Spleen (tissue), 7 donors: ENCODE data around the gene ENSA.

Experiments used
- CTCF ChIP-seq, 11 experiments: fragments of 200-600 bp in 7 of 11; fragments of 450-650 bp in 4 of 11; sonication (generic) in 4 of 11; IDR thresholded peaks in 8 of 11; conservative IDR thresholded peaks in 3 of 11; 1 replicate in 7 of 11; 2 replicates in 4 of 11; pipeline versions ENCODE4 v1.4.0 to v1.8.0; 2016 to 2021; ENCODE audit warnings: antibody characterized with exemption in 11 of 11, inconsistent platforms in 4 of 11, mild to moderate bottlenecking in 1 of 11
- POLR2A ChIP-seq, 3 donors: fragments of 450-650 bp; IDR thresholded peaks; one replicate each; pipeline ENCODE4 v1.5.1; 2017; ENCODE audit warnings: antibody characterized with exemption in 3 of 3, mild to moderate bottlenecking in 1 of 3
- POLR2AphosphoS5 ChIP-seq, 3 donors: sonication (generic); formaldehyde crosslinking; IDR thresholded peaks; one replicate each; pipeline ENCODE4 v1.5.1; 2017; ENCODE audit warnings: antibody characterized with exemption in 3 of 3
- donor health status: DM: no; HTN: no; CAD: no; lungs with moderate emphysema.
- donor health status: DM: no; HTN: no; CAD: no.
- donor health status: DM: no; HTN: no; CAD: no.

DNA sequence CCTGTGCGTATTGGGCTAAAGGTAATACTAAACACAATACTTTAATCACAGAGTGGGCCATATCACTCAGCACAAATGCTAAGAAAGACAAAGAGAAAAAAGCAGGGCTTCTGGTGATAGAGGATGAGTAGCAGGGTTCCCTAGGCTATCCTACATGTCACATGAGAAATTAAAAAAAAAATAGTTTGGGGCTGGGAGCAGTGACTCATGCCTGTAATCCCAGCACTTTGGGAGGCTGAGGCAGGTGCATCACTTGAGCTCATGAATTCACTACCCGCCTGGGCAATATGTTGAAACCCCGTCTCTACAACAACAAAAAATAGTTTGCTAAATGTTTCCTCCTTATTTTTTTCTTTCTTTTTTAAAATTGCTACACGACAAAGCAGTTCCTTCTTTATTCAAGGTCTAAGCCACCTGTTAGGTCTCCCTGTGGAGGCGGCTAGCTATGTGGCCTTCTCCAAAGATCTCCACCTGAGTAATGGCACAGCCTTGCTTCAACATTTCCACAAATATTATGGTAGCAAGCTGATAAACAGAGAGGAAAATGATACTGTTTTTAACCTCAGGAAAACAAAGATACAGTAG is 1.5 kb downstream of the ENSA start:
- TF ChIP-seq CTCF (IDR thresholded peaks at IDR 0.05 in 8 of 11, conservative IDR thresholded peaks at IDR 0.05 in 3 of 11) (no peak), POLR2A (IDR thresholded peaks at IDR 0.05) (no peak), POLR2AphosphoS5 (IDR thresholded peaks at IDR 0.05) (no peak)
